Erythroblast (primary cell): ENCODE results near the gene NPIPA3.

Experiments
- GATA1 ChIP-seq: IDR thresholded peaks from 2 replicates; pipeline ENCODE4 v1.6.1; 2011; ENCODE audit warnings: low read depth, mild to moderate bottlenecking, control low read depth, low read length, moderate library complexity
- POLR2A ChIP-seq: IDR thresholded peaks from 2 replicates; pipeline ENCODE4 v1.6.1; 2011; ENCODE audit warnings: mild to moderate bottlenecking, low read length

DNA sequence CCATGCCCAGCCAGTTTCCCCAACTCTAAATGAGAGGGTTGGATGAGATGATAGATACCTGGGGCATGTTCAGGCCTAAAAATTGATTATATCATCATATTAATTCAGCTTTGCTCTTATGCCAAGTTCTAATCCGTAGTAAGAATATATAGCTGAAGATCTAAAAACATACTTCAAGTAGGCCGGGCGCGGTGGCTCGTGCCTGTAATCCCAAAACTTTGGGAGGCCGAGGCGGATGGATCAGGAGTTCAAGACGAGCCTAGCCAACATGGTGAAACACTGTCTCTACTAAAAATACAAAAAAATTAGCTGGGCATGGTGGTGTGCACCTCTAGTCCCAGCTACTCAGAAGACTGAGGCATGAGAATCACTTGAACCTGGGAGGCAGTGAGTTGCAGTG is 21.1 kb upstream of the NPIPA3 start:
- TF ChIP-seq POLR2A (no peak), GATA1 (no peak)
